HG03342 (cell line): Measurements from ENCODE around the gene XKR3.
"Not testable (repeated sequence)": the region's sequence is repeated elsewhere in the genome, so short reads cannot be mapped to it uniquely, and the experiment has no call there.

ENCODE experiments used
- ATAC-seq: cut with Tn5 transposase; IDR thresholded peaks from one replicate; pipeline ENCODE4 v1.9.1; 2021; ENCODE audit warnings: mild to moderate bottlenecking, moderate library complexity; ENCODE audit not compliant: unreplicated experiment

XKR3 gene

DNA sequence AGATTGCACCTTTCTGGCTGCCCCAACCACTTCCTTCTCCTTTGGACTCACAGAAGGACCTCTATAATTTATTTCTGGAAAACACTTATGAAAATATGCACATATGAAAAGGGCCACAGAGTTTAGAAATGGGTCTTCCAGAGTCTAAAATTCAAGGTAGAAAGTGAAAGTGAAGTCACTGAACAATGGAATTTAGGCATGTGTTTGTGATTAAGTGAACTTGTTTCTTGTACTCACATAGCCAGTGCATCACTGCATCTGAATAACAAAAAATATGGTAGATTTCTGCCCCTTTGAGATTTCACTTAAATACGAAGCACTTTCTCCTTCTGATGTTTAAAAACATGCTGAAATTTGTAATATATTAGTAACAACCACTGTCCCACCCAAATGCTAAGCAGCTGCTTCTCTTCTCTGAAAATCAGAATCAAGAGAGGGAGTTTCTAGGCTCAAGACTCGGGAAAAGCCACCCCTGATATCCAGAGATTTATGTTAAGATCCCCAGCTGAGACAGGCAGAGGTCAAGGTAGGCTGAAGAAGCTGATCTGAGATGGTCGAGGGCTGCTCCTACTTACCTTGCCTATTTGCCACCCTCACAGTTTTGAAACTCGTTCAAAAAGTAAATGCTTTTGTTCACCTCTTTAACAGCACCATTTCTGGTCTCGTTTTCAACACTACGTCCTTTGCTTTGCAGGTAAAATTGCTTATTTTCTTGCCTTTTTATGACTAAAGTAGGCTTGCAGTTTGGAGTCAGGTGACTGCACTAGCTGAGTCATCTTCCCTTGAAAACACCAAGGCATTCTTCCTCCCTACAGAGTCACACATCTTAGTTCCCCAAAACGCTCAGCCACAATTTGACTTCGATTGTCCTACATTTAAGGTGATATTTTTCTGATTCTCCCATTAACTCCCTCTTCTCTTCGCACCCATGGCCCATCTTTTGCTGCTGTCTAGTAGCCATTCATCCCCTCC is at the start of gene XKR3:
Gene XKR3, minus strand, starts transcription at position 696 of the 972 bp plus-strand sequence. CDS start 17,338 bp downstream, outside the sequence.
- ATAC-seq = peak; percentile 74

DNA sequence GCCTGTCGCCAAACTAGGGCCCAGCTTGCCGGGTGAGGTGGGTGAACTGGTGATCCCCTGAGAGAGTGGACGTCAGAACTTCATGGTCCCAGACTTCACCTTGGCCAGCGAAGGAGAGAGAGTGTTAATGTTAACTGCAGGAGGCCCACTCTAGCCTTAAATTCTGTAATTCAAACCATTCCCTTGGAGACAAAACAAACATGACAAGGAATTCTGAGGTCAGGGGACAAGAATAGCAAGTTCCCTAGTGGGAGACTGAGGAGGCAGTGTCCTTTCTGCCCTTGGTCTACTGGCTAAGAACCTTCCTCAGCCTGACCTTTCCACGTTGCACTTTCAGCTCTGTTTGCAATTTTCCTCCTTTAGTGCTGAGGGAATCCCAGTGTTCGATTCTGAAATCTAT is 44.4 kb upstream of the XKR3 start:
- not testable (repeated sequence) for ATAC-seq

DNA sequence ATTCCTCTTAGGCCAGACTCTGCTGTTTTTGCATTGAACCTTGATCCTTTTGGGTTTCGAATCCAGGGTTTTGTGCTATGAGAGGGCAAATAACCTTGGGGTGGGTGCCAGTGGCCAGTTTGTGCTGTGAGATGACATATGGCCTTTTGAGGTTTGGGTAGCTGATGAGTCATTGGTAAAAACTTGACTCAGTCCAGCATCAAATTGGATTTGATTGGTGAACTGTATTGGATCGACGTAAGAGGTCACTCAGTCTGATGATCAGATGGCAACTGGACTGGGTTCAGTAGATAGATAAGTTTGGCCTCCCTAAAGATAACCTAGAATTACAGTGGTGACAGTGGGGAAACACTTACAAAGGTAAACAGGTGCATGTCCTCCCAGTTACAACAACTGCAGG is 41.0 kb upstream of the XKR3 start:
- no peak for ATAC-seq

DNA sequence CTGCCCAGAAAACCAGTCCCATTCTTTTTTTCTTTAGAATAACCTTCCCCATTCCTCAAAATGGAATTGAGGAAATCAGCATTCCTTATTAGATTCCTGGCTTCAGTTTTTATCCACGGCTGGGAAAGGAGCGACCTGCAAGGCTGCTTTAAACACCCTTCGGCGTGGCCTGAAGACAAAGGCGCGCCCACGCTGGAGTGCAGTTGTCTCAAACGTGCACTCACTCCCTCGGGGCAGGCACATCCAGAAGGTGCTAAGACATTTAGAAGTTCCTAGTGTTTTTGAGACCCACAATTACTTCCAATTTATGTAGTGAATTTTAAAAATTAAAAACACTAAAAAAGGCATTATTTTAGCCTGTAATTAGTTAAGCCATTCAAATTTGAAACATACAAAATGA is 31.6 kb upstream of the XKR3 start:
- not testable (repeated sequence) for ATAC-seq

DNA sequence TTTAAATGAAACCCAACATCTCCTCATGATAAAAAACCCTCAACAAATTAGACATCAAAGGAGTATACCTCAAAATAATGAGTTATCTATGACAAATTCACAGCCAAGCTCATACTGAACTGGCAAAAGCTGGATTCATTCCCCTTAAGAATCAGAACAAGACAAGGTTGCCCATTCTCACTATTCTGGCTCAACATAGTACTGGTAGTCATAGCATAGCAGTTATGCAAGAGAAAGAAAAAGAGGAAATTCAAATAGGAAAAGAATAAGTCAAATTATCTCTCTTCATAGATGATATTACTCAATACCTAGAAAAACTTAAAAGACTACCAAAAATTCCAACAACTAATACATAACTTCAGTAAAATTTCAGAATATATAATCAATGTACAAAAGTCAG is 29.4 kb upstream of the XKR3 start:
- ATAC-seq = no peak

DNA sequence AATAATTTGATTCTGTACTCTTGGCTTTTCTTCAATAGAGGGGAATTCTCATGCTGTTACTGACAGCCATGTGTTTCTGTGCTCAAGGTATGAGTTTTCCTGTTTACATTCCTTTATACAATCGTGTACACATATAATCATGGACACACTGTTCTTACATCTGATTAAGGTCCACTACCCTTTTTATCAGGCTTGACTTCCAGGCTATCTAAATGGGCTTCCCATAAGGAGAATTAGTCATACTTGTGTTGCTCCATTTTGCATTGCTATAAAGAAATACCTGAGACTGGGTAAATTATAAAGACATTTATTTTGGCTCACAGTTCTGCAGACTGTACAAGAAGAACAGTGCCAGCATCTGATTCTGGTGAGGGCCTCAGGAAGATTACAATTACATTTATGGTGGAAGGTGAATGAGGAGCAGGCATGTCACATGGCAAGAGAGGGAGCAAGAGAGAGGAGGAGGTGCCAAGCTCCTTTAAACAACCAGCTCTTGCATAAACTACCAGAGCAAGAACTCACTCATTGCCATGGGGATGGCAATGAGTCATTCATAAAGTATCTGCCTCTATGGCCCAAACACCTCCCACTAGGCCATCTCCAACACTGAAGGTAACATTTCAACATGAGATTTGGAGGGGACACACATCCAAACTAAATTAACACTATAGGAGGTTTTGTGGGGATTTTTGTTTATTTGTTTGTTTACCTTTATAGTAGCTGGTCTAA is 26.2 kb upstream of the XKR3 start:
- not testable (repeated sequence) for ATAC-seq

DNA sequence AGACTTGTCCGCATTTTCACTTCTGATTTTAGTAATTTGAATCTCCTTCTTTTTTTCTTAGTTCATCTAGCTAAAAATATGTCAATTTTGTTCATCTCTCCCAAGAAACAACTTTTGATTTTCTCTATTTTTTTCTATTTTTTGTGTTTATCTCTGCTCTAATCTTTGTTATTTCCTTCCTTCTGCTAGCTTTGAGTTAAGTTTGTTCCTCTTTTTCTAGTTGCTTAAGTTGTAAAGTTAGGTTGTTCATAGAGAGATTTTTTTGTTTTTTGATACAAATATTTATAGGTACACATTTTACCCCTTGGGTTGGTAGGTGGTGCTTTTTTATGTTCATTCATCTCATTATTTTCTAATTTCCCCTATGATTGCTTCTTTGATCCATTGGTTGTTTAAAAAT is 22.1 kb upstream of the XKR3 start:
- no peak for ATAC-seq

DNA sequence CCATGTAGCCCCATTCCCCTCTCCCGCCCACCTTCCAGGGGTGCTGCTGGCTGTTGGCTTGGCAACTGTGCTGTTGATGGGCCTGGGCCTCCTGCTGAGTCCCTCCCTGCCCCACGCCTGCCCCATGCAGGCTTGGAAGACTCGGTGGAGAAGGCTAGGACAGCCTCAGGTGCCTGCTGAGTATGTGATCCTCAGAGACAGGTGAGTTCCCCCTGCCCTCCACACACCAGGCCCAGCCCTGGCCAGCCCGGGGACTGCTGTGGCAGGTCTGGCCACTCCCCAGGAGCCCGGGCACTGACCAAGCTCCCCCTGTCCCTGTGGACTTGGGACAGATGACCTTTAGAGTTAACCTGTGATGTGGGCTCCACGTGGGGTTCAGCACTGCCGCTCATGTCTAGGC is 20.7 kb upstream of the XKR3 start:
- no peak for ATAC-seq

DNA sequence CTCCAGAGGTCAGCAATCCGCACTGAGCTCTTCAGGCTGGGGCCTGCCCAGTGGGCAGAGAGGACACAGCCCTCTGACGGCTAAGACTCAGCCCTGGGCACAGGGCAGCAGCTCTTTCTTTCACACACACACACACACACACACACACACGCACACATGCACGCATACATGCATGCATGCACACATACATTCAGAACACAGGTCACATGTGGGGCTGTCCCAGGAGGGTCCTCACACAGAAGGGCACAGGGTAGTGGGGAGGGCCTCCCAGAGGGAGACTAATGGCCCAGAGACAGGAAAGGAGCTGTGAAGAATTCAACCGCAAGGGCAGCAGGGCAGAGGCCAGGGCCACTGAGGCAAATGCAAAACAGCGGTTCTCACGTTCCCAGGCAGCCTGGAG is 20.3 kb upstream of the XKR3 start:
- ATAC-seq = no peak

DNA sequence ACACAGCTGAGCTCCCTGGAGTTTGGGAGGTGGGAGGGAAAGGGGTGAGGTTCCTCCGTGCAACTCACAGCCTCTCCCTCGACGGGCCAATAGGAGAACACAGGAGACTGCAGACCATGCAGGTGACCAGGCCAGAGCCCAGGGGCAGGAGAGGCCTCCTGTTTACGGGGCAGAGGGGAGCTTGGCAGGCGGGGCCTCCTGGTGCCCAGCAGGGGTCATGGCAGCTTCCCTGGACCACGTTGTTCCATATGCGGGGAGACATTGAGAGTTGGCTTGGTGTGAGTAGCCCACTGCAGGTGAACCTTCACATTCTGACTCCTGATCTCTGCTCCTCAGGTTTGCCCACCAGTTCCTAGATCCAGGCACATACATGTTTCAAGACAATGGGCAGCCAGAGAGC is 19.3 kb upstream of the XKR3 start:
- no peak for ATAC-seq

DNA sequence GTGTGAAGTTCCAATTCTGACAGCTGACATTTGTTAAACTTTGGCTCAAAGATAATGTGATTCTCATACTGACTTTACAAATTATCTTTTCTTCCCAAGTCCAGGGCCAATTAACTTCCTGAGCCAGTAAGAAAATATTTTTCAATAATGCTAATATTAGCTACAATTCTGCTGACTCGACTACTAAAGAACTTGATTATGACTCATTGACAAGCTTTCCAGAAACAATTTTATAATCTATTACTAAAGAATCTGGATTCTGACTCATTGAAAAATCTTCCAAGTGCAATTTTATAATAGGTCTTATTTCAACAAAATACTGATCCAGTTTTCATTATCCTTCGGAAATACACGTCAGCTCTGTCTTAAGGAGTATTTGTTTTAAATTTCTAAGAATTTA is 12.9 kb upstream of the XKR3 start:
- no peak for ATAC-seq

DNA sequence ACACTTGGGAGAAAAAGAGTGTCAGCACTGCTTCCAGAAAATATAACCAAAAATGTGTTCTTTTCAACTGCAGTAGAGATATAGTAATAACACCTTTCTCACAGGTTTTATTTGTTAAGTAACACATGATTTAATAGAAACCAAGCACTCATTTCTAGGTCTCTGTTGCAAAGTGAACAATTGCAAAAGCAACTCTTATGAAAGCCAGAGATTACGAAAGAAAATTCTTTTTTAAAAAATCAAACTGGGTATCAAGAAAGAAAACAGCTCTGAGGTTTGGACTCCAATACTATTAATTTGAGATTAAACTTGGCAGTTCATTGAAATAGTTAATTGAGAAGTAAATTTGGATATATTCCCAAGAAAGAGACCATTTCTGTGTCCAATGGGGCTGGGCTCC is 9.8 kb upstream of the XKR3 start:
- no peak for ATAC-seq

DNA sequence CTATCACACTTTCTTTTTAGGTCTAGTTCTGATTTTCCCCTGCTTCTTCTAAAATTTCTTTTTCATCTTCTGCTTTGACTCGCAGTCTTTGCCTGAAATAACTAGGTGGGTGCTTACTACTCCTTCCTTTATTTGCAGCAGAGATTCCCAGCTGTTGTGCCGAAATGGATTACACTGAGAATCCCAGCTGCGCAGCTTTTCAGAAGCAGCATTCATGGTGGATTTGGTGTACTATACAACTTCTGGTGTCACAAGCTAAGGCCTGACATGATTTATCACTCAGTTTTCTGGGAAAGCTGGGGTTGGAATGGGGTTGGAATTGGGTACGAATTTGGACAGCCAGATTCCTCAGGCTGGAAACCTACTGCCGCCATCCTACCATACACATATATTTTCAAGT is 6.0 kb upstream of the XKR3 start:
- ATAC-seq = no peak

DNA sequence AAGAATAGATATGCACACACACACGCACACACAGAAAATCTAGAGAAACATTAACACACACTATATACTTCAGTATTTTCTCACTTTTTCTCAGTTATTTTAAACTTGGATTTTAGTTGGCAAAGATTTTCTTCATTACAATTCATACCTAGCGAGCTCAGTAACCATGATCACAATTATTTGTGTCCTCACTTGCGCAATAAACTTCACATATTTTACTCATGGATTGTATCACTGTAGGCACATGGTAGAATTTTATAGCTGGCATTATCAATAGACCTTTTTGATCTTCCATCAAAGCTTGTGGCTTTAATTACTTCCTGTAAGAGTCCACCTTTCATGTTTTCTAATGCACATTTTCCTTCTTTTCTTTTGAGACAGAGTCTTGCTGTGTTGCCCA is 4.8 kb upstream of the XKR3 start:
- ATAC-seq = no peak

DNA sequence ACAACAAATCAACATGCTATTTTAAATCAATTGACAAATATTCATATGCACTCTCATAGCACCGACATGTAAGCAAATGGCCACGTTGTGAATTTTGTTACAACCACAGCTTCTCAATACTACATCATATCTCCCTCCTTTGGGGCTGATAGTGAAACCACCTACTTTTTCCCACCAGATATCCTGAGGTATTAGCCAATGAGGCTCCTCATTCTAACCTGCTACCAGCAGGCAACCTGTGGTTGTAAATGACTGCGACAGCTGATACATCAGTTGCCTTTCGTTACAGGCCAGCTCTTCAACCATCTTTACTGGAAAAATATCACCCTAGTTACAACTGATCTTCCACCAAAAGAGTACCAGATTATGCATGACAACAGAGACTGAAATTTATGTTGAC is 3.7 kb upstream of the XKR3 start:
- no peak for ATAC-seq

DNA sequence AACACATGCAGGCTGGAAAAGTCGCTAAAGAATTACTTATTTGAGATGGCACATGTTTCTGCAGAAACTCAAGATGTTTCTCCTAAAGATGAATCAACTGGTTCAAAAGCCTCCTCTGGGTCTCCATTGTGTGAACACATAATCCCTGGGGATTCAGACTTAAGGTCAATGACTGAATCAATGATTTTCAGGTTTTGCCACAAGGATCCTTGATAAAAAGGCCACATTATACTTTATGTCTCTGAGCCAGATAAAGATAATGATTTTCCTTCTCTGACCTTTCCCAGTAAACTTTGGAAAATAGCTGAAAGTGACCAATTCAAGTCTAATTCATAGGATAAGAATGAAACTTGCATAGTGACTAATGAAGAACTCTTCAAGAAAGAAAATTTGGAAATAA is 2.3 kb upstream of the XKR3 start:
- ATAC-seq = no peak

DNA sequence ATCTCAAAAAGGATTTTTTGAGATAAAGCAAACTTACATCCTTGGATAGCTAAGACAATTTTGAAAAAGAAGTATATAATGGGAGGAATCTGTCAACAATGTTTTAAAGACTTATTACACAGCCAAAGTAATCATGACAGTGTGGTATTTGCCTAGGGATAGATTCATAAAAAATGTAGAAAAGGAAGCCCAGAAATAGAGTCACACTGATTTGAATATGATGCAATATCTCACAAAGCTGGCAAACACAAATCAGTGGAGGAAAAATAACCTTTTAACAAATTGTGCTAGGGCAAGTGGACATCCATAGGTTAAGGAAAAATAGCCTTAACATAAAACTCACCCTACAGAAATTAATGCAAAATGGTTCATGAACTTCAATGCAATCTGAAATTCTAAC is 6.0 kb downstream of the XKR3 start:
- ATAC-seq = no peak

DNA sequence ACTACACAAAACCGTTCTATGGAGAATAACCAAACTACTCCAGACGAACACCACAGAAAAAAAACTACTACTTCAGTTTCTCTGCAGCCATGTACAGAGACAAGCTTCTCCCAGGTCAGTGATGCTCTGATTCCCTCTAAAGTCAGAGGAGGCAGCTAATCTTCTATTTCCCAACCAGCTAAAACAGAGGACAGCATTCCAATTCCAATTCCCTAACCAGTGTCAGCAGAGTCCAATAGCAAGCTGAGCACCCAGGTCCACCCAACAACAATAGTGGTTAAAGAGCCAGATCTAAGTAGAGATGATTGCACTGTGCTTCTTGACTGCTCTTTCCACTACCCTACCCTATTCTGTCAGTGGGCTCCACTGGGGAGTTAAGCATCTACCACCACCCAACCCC is 6.7 kb downstream of the XKR3 start:
- ATAC-seq = no peak

DNA sequence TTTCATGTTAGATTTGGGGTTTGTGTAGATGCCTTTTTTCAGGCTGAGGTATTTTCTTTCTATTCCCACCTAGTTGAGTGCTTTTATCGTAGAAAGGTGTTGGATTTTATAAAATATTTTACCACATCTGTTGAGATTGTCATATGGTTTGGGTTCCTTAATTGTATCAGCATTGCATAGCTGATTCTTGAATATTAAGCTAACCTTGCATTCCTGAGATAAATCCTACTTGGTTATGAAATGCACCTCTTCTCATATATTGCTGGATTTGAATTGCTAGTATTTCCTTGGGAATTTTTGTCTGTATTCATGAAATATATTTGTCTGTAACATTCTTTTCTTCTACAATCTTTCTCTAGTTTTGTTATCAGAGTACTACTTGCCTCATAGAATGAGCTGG is 10.1 kb downstream of the XKR3 start:
- no peak for ATAC-seq

DNA sequence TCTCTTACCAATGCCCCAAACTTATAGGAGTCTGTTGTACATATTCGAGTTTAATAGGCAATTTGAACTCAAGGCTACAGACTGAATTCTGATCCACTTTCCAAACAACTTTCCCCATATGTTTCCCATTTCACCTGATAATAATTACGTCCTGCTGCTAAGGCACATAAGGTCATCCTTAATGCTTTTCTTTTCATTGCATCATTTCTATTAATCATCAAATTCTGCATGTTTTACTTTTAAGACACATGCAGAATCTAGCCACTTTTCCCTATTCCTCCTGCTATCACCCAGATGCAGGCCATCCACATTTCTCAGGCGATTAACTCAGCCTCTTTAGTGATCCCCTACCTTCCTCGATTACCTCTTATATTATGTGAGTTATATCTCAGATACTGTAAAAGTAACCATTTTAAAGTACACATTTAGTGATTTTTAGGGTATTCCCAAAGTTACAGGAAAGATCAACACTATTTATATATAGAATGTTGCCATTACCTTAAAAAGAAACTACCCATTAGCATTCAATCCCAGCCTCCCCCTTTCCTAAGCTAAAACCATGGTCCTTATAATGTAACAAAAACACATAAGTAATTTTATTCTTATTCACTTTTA is 14.9 kb downstream of the XKR3 start:
- ATAC-seq = no peak

DNA sequence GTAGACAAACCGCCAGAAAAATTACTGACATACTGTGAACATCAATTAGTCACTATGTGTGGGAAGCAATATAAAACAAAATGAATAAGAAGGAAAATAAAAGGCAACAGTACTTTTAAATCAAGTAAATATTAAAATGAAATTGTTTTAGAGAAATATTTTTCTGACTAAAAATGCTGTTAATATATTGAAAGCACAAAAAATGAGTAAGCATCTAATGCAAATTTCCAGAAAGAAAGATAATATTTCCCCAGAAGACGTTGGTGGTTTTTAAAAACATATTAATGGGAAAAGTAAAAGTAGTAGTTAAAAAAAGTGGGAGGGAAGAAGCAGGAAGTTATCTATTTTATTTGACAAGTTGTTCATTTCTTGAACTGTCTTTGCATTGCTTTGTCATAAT is 16.5 kb downstream of the XKR3 start:
- no peak for ATAC-seq

DNA sequence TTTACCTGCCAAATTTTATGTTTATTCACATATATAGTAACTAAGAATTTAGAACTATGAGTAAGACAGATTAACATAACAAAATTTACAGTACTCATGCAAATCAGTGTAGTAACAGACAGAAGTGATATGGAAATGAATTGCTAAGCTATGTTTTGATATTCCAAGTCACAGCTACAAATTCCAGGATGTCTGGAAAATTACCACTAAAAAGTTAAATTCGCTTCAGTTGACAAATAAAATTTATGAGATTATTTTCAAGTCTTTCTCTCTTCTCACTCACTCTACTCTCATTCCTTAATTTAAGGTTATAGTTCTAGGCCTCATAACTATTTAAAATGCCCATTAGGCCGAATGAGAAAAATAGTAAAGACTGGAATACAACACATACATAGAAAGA is 18.1 kb downstream of the XKR3 start:
- no peak for ATAC-seq
